ENCODE measurements around the gene DESI2.

DNA sequence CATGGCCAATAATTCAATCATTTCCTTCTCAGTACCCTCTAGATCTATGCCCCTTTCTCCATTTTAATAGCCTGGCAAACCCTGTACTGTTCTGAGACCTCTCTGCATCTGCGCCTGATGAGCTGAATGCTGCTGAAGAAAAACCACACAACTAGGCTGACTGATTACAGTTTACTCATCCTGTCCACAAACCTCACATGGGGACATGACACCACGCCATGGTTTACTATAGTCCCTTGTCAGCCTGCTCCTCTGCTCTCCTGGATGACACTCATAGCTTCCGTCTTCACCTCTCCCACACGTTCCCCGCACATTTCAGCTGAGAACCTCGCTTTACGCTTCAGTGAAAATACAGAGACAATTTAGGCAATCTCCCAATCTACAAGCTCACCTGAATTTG is 59.7 kb downstream of the DESI2 start:
- TF ChIP-seq, protein P1, sequence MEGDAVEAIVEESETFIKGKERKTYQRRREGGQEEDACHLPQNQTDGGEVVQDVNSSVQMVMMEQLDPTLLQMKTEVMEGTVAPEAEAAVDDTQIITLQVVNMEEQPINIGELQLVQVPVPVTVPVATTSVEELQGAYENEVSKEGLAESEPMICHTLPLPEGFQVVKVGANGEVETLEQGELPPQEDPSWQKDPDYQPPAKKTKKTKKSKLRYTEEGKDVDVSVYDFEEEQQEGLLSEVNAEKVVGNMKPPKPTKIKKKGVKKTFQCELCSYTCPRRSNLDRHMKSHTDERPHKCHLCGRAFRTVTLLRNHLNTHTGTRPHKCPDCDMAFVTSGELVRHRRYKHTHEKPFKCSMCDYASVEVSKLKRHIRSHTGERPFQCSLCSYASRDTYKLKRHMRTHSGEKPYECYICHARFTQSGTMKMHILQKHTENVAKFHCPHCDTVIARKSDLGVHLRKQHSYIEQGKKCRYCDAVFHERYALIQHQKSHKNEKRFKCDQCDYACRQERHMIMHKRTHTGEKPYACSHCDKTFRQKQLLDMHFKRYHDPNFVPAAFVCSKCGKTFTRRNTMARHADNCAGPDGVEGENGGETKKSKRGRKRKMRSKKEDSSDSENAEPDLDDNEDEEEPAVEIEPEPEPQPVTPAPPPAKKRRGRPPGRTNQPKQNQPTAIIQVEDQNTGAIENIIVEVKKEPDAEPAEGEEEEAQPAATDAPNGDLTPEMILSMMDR (IDR thresholded peaks at IDR 0.05; ENCODE audit: low read length), result no peak
- TF ChIP-seq EZH2 (optimal IDR thresholded peaks at IDR 0.05; ENCODE audit: low read depth, low read length) (no peak), EZH2phosphoT487 (IDR thresholded peaks at IDR 0.05; ENCODE audit: low read length) (no peak)
